GM19372 (cell line): ENCODE measurements around the gene GRIK3.

Experiments
- ATAC-seq: cut with Tn5 transposase; IDR thresholded peaks from one replicate; pipeline ENCODE4 v1.9.1; 2021; ENCODE audit warnings: mild to moderate bottlenecking, low read depth, moderate library complexity; ENCODE audit not compliant: unreplicated experiment

The GRIK3 gene

GRCh38 chr1:36864182-36864822 lies 170.0 kb downstream of the GRIK3 start:
- ATAC-seq = no peak

GRCh38 chr1:36863500-36863899 lies 170.8 kb downstream of the GRIK3 start:
- ATAC-seq = no peak

- no peak for ATAC-seq
These were observed 171.3 kb downstream of the GRIK3 start for GRCh38 chr1:36863061-36863460.

- no peak for ATAC-seq
These were observed 172.9 kb downstream of the GRIK3 start for GRCh38 chr1:36861375-36861774.

GRCh38 chr1:36859926-36860325 lies 174.4 kb downstream of the GRIK3 start:
- ATAC-seq = no peak

GRCh38 chr1:36858981-36859380 lies 175.3 kb downstream of the GRIK3 start:
- no peak for ATAC-seq

GRCh38 chr1:36858553-36858952 lies 175.8 kb downstream of the GRIK3 start:
- no peak for ATAC-seq

GRCh38 chr1:36857754-36858153 lies 176.6 kb downstream of the GRIK3 start:
- ATAC-seq = no peak

- no peak for ATAC-seq
These were observed 178.4 kb downstream of the GRIK3 start for GRCh38 chr1:36855699-36856494.

- no peak for ATAC-seq
These were observed 180.7 kb downstream of the GRIK3 start for GRCh38 chr1:36853638-36854037.

GRCh38 chr1:36852586-36852985 lies 181.7 kb downstream of the GRIK3 start:
- ATAC-seq = no peak

GRCh38 chr1:36851595-36851994 lies 182.7 kb downstream of the GRIK3 start:
- no peak for ATAC-seq

- no peak for ATAC-seq
These were observed 183.2 kb downstream of the GRIK3 start for GRCh38 chr1:36851087-36851486.

GRCh38 chr1:36849956-36850355 lies 184.4 kb downstream of the GRIK3 start:
- no peak for ATAC-seq

- ATAC-seq = no peak
These were observed 186.6 kb downstream of the GRIK3 start for GRCh38 chr1:36847761-36848160.

GRCh38 chr1:36847186-36847585 lies 187.1 kb downstream of the GRIK3 start:
- ATAC-seq = no peak

- ATAC-seq = no peak
These were observed 188.0 kb downstream of the GRIK3 start for GRCh38 chr1:36846357-36846756.

- ATAC-seq = no peak
These were observed 188.5 kb downstream of the GRIK3 start for GRCh38 chr1:36845802-36846201.

- no peak for ATAC-seq
These were observed 189.4 kb downstream of the GRIK3 start for GRCh38 chr1:36844917-36845316.

GRCh38 chr1:36843906-36844610 lies 190.3 kb downstream of the GRIK3 start:
- ATAC-seq = no peak

- ATAC-seq = no peak
These were observed 191.3 kb downstream of the GRIK3 start for GRCh38 chr1:36843027-36843426.
